GM21381 (cell line): ENCODE data around the gene EXTL1.

Experiments used
- ATAC-seq: cut with Tn5 transposase; IDR thresholded peaks from one replicate; pipeline ENCODE4 v1.9.1; 2021; ENCODE audit warnings: mild to moderate bottlenecking, moderate library complexity; ENCODE audit not compliant: unreplicated experiment

The EXTL1 gene

DNA sequence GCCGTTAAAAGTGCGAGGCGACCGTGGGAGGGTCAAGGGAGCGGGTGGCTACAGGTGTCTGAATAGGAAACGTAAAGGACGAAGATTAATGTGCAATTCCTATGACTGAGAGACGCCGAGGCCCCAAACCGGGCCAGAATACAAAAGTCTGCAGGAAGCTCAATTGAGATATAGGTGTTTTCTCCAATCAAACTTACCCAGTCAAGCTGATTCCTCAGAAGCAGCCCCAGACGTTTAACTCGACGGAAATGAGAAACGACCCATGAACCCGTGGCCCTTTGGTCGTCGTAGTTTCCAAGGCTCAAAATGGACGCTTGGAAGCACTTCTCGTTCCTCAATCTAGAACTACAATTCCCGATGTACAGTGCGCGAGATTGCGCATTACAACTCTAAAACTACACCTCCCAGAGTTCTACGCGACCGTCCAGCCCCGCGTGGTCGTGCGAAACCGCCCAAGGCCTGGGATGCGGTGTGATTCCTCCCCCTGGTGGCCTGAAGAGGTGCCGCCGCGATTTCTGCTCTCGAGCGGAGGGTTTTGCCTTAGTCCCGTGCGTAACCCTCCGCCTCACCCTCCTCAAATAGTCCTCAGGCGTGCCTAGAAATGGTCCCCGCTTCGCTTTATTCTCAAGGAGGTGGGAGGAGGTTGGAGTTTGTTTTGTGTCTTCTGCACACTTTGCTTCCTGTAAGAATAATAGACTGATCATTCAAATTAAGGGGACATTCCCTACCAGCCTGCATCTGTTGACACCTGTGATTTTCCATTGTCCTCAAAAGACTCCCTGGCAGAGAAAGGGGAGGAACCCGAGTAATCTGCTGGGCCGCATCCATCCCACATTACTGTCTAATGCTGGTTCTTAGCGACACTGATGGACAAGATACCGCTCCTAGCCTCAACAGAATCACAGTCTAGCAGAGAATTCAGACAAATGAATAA is 23.5 kb upstream of the EXTL1 start, which contains the start of gene PAFAH2:
Gene PAFAH2, minus strand, starts transcription at position 236 of the 934 bp plus-strand sequence. CDS start 7,247 bp downstream, outside the sequence.
- peak; percentile 97 for ATAC-seq

DNA sequence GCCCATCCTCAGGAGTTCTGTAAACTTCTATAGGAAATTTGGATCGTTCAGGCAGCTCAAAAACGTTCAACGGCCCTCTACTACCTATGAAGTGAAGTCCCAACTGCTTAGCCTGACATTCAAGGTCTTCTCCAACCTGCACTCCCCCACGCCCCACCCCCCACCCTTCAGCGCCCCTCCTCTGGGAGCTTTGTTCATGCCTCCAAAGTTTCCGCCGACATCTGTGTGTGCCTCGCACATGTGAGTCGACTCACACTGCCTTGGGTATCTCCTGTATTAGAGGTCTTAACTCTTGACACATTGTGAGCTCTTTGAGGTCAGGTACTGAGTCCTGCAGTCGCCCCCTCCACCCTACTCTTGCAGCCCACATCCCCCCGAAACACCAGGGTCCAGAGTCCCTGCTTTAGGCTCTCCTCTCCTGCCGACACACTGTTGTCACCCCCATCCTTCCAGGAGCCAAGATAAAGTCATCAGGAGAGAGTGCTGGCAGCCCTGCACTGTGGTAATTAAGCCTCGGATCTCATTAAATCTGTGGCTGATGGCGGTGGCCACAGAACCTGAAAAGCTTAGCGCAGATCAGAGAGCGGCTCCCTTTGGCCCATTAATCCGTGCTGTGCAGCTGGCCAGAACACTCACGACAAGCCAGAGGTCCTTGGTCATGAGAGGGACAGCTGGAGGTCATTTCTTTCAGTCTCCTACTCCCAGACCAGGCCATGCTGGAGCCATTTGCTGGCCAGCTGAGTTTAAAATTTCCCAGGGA is 22.4 kb upstream of the EXTL1 start:
- ATAC-seq = no peak

DNA sequence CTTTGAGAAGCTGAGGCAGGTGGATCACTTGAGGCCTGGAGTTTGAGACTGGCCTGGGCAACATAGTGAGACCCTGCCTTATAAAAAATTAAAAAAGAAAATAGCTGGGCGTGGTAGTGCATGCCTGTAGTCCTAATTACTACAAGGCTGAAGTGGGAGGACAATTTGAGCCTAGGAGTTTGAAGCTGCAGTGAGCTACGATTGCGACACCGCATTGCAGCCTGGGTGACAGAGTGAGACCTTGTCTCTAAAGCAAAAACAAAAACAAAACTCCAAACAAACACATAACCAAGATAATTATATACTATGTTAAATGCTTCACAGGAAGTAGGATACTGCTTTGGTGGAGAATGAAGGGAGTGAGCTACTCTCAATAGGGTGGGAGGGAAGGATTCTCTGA is 18.3 kb upstream of the EXTL1 start:
- ATAC-seq = no peak

DNA sequence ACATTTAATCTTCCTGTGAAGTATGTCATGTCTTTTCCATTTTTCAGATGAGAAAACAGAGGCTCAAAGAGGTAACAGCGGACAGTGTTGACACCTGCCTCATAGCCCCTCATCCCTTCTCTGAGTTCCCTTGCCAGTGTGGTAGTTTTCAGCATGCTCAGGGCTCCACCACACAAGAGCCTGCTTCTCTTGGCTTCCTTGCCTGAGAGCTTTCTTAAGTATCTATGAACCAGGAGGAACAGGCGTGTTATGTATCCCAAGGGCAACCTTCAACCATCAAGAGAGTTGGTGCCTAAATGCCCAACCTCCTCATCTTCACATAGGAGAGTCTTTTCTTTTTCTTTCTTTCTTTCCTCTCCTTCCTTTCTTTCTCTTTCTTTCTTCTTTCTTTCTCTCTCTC is 17.8 kb upstream of the EXTL1 start:
- no peak for ATAC-seq

DNA sequence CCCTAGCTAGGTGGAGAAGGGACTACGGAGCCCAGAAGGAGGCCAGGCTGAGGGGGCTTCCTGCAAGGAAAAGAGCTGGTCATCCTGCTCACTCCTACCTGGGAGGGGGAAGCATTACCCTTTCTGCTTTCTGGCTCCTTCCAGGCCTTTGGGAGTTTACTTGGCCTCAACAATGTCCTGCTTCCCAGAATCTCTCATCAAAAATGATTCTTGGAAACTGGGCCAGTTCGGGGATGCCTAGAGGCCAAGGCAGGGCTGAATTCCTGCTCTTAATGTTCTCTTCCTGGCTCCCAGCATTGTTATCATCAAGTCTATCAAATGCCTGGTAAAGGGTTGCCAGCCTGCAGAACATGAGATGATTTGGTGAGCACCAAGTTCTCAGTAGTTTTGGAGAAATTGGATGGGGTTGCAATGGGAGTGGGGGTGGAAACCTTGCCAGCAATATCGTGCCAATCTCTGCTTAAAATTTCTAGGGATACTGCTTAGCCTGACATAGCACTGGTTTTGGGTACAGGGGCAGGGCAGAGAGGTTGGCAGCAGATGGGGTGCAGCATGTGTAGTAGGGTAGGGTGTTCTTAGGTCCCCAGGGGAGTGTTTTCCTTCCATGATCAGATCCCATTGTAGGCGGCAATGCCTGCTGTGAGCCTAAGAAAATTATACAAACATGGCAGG is 16.0 kb upstream of the EXTL1 start:
- no peak for ATAC-seq

DNA sequence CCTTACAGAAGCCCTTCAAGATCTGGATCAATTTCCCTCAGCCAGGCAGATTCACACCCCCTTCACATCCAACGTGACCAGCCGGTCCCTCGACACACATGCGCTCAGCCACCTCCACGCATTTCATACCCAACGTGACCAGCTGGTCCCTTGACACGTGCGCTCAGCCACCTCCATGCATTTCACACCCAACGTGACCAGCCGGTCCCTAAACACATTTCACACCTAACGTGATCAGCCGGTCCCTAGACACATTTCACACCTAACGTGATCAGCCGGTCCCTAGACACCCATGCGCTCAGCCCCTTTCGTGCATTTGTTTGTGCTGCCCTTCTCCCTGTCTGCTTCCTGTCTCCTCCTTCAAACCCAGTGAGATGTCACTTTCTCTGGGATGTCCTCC is 14.9 kb upstream of the EXTL1 start:
- no peak for ATAC-seq

DNA sequence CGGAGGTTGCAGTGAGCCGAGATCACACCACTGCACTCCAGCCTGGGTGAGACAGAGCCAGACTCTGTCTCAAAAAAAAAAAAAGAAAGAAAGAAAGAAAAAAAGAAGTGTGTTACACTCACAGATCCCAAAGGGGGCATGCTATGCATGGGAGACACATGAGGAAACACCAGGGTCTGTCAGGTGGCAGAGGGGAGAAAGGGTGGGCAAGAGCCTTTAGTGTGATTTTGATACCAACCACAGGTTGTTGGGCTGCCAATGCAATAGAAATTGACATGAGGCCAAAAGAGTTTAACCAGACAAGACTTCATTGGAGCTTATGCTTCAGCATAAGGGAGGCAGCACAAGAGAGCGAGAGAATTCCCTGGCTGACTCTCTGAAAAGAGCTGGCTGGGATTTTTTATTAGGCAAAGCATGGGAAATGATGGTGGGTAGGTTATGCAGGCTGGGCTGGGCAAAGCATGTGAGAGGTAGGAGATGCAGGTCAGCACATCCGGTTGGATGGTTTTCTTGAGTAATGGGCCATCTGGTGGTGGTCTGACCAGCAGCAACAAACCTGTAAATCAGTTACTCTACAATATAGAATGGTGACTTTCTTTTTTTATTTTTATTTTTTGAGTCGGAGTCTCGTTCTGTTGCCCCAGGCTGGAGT is 11.7 kb upstream of the EXTL1 start:
- no peak for ATAC-seq

DNA sequence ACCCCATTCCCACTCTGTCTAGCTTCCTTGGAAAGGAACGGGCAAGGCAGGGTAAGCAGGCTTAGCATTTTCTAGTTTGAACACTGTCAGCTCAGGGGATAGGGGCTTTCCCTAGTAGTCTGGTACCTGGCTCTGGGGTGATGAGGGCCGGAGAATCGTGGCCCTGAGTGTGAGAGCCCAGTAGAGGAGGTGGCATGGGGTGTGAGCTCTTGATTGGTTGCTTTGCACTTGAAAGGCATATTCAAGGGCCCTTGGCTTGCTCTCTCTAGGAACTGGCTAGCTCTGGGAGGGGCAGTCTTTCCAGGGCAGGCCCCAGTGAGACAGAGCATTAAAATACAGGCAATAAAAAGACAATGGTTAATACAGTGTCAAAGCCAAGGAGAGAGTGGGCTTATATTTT is 10.8 kb upstream of the EXTL1 start:
- no peak for ATAC-seq

DNA sequence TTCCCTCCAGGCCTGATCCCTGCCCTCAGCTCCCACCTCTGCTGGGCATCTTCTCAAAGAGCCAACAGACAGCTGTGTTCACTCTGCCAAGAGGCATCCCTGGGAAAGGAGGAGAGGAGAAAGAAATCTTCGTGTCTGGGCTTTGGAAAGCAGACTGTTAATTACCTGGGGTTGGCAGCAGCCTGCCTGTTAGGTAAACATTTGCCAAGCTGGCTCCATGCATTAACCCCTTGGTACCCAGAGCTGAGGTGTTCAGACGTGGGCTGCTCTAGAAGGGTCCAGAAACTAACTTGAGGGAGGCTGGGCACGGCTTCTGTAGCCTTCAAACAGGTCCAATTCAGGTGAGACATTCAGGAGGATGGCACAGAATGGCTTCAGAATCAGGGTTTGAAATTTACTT is 8.7 kb upstream of the EXTL1 start:
- no peak for ATAC-seq

DNA sequence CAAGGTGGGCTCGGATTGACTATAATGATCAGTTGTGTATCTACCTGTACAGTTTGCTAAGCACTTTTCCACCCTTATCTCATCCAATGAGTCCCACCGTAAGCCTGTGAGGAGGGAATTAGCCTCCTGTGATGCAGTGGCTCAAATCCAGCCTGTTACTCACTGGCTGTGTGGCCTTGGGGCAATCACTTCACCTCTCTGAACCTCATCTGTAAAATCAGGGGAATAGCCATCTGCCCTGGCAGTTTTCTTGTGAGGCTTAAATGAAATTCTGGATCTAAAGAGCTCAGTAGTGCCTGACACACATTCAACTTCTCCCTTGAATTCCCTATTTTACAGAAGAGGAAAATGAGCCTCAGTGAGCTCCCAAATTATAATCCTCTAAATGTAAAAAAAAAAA is 7.4 kb upstream of the EXTL1 start:
- ATAC-seq = no peak

DNA sequence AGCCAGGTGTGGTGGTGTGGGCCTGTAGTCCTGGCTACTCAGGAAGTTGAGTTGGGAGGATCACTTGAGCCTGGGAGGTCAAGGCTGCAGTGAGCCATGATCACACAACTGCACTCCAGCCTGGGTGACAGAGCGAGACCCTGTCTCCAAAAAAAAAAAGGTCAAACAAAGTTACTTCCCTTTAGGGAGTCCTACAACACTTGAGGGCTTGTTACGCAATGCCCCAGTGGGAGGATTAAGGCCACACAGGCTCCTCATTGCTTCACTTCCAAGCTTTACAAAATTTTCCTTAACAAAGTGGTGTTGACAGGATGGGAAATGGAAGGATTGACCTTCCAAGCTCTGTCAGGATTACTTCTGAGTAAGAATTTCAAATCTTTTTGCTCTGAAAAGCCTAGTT is 6.2 kb upstream of the EXTL1 start:
- no peak for ATAC-seq

DNA sequence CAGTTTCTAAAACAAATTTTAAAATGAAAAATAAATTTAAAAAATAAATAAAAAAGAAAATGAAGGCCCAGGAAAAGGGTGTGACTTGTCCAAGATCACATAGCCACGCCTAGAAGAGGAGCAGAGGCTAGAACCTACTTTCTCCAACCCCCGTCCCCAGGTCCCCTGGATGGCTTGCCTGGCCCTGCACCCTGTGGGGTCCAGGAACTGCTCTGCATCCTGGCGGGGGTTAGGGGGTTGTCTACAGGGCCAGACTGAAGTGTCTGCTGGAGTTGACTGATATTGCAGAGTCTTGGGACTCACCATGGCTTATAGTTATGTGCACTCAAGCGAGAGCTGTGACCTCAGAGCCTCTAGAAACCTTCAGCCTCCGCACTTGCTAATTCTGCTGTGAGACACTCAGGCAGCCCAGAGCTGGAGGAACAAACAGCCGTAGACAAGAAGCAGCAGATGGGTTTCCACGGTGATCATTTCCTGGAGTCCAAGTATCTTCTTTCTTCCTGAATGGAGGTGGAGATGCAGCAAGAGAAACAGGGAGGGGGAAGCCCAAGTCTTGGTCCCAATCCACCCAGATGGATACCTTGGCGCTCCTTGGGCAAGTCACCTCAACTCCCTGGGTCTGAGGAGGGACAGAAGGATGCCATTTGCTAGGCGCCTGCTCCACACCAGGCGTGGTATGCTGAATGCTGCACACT is 5.2 kb upstream of the EXTL1 start:
- no peak for ATAC-seq

DNA sequence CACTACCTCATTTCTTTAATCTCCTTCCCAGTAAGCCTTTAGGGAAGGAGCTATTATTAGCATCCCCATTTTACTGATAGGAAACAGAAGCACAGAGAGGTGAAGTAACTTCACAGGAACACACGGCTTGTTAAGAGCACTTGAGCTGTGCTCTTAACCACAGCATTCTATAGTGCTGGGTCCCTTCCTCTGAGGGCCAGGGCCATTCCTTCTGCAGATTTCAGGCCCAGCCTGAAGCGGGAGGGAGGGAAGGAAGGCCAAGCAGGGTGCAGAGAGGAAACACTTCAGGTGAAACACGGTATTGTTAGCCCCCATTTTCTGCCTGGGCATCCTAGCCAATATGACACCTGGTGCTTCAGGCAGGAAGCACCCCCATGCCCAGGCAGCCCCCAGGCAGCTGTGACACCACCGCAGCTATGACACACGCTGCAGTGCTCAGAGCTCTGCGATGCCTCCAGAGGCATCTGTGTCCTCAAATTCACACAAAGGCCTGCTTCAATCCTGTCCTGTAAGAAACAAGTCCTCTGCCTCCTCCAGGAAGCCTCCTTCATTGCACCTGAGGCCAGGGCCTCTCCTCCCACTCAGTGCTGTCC is 4.5 kb upstream of the EXTL1 start:
- no peak for ATAC-seq

DNA sequence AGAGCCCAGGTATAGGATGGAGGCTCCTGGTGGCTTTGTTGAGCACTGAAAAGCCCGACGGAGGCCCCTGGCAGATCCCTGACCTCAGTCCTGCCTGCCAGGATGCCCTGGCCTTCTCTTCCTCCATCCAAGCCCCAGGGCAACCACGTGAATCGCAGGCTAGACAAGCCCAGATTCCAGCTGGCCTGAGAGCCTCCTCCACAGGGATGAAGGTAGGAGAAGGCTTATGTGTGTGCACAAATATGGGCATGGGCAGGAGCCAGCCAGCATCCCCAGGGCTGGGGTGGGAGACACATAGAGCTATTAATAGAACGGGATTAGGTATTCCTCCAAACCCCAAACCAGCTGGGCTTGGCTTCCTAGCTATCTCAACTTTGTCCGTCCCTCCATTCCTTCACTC is 4.0 kb upstream of the EXTL1 start:
- no peak for ATAC-seq

DNA sequence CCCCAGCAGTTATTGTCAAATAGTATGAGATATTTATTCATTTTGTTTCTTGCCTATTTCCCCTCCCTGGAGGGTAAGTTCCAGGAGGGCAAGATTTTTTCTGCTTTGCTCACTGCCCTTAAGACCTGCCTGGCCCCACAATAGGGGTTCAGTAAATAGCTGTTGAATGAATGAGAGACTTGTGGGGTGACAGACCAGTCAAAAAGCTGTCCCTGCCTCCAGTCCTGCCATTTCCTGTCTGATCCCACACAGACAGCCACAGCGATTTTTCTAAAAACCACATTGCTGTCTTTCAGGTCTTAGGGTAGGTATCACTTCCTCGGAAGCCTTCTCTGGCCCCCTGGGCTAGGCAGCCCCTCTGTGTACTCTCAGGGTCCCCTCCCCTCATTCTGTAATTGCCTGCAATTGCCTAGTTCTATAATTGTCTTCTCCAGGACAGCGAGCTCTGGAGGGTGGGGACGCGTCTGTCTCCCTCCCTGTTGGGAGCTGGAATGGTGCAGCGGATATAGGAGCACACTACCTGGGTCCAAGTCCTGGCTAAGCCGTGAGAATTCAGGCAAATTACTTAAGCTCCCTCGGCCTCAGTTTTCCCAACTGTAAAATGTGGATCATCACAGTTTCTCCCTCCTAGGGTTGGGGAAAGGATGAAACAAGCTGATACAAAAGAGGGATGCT is 1.8 kb upstream of the EXTL1 start:
- no peak for ATAC-seq

DNA sequence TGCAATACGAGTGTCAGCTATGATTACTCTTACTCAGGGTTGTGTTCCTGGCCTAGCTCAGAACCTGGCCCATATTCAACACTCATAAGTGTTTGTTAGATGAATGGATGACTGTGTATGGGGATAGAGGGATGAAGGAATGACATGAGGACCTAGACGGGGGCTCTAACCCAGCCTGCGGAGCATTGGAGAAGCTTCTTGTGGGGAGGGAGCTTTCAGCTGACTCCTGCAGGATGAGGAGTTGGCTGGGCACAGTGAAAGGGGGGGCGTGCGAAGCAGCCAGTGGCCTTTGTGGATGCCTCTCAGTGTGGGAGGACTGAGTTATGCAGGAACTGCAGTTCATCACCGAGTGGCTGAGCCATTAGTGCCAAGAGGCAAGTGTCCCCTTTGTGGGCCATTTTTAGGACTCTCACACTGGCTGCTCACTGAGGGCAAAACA is 1.2 kb upstream of the EXTL1 start:
- no peak for ATAC-seq

DNA sequence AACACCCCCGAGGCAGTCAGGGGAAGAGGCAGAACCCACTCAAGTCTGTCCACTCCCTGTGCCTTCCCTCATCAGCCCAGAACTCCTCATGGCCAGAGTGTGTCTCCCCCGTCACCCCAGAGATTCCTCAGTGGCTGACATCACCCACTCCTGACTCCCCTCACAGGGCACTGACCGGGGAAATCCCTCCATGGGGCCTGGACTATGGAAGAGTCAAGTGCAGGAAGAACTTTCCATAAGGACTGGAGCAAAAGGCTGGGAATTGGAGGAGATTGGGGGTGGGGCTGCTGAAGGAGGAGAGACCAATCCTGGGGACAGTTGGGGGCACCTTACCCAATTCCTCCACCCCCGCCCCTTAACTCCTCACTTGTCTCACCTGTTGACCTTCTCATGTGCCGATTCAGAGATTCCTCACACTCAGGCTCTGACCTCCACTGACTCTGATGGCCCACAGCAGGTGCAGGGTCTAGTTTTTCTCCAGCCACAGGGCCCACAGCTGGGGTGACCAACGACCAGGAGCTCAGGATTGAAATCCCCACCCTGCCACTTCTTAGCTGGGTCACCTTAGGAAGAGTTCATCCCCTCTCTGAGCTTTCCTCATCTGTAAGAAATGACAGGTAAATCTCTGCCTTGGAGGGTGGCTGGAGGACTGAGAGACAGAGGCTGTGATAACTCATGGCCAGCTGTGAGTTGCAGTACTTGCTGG is 481 bp upstream of the EXTL1 start:
- ATAC-seq = no peak

DNA sequence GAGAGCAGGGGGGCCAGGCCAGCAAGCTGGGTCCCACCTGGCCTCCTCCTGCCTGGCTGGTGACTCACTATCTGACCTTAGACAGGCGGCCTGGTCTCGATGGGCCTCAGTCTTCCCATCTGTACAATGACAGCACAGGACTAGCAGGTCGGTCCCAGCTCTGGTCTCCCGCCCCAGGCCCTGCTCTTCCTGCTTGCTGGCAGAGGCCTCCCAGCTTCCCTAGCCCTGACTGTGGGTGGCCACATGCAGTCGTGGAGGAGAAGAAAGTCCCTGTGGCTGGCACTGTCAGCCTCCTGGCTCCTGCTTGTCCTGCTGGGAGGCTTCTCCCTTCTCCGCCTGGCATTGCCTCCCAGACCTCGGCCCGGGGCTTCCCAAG is 817 bp downstream of the EXTL1 start:
- ATAC-seq = no peak

DNA sequence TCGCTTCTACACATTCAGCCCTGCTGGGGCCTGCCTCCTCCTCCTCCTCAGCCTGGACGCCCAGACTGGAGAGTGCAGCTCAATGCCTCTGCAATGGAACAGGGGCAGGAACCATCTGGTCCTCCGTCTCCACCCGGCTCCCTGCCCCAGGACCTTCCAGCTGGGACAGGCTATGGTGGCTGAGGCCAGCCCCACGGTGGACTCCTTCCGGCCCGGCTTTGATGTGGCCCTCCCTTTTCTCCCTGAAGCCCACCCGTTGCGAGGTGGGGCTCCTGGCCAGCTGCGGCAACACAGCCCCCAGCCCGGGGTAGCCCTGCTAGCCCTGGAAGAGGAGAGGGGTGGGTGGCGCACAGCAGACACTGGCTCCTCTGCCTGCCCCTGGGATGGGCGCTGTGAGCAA is 1.4 kb downstream of the EXTL1 start:
- no peak for ATAC-seq
